CD4-positive, alpha-beta T cell treated with Interleukin-1 beta for 1 hour (primary cell): ENCODE data around the gene ANKRD65.

Source experiments
- DNase-seq, 2 donors: peaks; one replicate each; pipeline ENCODE4 v3.0.0-alpha.2; 2020 to 2022

ANKRD65 gene

DNA sequence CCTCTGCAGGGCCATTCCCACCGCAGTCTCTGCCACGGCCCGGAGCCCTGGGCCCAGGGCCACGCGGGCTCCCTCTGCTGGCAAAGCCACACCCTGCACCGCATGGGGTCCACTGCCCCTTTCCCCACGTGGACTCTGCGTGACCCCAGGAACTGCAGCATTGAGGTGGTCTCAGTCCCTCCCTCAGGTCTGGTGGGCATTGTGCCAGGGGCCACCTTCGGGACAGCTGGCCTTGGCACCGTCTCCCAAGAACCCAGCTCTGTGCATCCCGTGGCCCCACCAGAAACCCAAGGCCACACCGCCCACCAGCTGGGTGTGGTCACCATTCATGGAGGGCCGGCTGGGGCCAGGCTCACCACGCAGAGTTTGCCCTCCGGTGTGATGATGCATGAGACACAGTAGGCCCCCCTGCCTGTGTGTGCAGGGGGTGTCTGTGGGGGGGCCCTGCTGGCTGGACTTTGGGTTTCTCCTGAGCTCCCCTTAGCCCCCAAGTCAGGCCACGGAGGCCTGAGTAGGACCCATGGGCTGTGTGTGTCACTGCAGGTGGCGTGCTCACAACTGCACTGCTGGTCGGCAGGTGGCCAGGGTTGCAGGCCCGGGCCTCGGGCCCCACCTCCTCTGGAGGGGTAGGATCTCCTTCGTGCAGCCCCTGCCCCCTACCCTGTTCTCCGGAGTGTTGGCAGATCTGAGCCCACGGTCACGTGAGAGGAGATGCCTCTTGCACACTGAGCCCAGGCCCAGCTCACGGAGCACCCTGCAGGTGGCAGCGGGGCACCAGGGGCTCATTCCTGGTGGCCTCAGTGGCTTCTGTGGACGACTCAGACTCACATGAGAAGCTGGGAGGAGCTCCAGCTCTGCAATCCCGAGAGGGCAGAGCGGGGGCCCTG lies 20.2 kb upstream of the ANKRD65 start:
- peak; percentile 46 to 51 for DNase-seq

DNA sequence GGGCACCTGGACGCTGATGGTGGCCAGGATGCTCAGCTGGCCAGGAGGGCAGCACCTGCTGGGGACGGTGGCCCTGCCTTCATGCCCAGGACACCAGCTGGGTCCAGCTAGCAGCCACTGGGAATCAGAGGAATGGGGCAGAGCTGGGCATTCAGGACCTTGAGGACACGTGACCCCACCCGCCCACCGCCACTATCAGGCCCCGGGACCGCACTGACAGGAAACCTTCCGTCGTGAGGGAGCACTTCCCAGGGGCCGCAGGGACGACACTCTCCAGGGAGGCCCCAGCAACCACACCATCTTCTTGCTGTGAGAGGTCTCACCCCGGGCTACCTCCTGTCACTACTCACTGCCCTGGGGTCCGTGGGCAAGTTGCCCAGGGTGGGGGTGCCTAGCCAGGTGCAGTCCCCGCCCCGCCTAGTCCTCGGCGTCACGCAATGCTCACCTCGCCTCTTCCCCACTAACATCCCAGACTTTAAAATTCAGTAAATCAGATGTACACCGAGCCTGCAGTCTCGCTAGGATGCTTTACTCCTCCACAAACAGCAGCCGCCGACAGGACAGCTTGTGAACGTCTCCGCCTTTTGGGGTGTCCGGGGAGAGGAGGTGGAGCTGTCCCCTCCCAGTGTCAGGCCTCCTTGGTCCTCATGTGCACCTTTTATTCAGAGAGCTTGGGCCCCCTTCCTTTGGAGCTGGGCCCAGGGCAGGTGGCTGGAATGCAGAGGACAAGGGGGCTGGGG lies 19.4 kb upstream of the ANKRD65 start:
- DNase-seq = no peak

DNA sequence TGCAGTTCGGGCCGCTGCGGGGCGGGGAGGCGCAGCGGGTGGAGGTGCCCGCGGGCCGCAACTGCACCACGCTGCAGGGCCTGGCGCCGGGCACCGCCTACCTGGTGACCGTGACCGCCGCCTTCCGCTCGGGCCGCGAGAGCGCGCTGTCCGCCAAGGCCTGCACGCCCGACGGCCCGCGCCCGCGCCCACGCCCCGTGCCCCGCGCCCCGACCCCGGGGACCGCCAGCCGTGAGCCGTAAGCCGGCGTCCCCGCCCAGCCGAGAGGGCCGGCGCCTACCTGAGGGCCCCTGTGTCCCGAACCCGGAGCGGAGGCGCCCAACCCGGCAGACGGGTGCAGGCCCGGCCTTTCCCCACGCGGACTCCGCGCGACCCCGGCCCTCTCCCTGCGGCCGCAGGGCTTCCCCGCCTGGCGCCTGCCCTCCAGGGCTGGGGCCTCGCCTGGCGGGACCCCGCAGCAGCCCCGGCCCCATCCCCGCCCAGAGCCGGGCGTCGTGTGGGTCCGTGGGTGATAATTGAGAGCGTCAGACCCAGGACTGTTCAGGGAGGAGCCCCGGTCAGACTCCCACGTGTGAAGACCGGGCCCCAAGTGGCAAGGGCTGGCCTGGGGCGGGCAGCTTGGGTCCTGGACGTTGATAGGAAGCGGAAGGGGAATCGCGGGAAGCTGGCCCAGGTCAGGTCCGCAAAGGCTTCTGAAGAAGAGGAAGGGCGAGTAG lies 18.6 kb upstream of the ANKRD65 start:
- no peak for DNase-seq

DNA sequence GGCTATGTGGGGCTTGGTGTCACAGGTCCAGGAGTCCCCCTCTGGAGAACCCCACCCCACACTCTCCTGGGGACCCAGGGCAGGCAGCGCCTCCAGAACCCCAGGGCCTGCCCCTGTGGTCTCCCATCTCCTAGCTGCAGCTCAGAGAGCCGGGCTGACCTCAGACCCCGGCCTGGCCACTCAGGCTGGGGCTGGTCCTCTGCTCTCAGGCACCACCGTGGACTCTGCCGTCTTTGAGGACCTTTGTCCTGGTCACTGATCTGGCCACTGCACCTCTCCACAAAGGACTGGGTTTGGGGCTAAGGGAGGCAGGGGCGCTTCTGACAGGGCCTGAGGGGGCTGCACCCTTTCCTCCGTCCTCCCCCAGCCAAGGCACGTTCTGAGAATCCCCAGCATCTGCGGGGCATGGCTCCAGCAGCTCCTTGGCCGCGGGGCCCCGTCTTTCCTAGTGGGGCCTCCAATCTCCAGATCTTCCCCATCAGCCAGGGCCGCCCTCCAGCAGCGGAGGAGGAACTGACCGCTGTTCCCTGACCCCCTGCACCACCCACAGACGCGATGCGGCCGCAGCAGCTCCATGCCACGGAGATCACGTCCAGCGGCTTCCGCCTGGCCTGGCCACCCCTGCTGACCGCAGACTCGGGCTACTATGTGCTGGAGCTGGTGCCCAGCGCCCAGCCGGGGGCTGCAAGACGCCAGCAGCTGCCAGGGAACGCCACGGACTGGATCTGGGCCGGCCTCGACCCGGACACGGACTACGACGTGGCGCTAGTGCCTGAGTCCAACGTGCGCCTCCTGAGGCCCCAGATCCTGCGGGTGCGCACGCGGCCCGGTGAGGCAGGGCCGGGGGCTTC lies 17.7 kb upstream of the ANKRD65 start:
- no peak for DNase-seq

DNA sequence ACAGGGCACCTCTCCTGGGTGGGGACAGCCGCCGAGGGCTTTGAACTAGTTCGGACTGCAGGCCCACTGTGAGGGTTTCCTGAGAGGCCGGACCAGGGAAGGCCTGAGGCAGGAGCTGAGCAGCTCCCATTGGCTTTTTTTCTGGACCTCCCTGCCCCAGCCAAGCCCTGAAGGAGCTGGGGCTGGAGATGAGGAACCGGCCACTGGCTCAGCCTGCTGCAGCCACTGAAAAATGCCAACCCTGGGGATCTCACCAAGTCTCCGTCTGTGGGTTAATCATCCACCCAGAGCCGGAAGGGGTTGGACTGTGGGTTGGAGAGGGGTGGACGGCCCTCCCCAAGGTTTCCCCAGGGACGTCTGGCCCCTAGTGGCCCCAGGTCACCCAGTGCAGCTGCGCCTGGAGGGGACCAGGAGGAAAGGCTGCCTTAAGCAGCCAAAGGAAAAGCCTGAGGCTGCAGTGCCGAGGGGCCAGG lies 16.9 kb upstream of the ANKRD65 start:
- DNase-seq = no peak

DNA sequence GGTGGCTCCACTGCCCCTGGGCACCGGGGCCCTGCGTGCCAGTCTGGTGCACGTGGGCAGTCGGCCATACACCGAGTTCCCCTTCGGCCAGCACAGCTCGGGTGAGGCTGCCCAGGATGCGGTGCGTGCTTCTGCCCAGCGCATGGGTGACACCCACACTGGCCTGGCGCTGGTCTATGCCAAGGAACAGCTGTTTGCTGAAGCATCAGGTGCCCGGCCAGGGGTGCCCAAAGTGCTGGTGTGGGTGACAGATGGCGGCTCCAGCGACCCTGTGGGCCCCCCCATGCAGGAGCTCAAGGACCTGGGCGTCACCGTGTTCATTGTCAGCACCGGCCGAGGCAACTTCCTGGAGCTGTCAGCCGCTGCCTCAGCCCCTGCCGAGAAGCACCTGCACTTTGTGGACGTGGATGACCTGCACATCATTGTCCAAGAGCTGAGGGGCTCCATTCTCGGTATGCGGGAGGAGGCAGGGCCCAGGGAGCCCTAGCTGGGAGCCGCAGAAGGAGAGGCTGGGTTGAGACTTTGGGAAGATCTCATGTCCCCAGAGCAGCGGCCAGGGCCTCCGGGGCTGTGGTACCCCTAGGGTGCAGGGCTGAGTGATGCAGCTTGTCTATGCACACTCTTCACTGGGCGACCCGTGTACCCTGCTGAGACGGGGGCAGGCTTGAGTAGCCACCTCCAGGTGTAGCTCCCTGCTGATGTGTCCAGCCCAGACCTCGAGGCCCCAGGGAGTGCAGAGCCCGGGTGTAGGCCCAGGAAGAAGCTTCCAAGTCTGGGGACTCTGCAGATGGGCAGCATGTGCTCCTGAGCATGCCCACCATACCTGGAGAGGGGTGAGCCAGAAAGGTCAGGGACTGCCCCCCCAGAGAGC lies 16.2 kb upstream of the ANKRD65 start:
- DNase-seq = no peak

DNA sequence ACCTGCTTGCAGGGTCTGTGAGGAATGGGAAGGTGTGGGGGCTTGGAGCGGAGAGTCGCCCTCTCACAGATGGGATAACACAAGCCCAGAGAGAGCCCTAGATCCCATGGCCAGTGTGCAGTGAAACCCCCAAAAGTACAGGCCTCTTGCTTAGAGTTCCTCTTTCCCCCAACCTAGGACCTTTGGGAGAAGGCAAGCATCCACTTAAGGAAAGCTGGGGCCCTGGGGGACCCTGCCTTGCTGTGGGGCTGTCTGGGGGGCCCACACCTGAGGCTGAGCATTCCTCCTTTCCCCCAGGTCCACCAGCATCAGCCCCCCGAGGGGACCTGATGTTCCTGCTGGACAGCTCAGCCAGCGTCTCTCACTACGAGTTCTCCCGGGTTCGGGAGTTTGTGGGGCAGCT lies 15.6 kb upstream of the ANKRD65 start:
- no peak for DNase-seq

DNA sequence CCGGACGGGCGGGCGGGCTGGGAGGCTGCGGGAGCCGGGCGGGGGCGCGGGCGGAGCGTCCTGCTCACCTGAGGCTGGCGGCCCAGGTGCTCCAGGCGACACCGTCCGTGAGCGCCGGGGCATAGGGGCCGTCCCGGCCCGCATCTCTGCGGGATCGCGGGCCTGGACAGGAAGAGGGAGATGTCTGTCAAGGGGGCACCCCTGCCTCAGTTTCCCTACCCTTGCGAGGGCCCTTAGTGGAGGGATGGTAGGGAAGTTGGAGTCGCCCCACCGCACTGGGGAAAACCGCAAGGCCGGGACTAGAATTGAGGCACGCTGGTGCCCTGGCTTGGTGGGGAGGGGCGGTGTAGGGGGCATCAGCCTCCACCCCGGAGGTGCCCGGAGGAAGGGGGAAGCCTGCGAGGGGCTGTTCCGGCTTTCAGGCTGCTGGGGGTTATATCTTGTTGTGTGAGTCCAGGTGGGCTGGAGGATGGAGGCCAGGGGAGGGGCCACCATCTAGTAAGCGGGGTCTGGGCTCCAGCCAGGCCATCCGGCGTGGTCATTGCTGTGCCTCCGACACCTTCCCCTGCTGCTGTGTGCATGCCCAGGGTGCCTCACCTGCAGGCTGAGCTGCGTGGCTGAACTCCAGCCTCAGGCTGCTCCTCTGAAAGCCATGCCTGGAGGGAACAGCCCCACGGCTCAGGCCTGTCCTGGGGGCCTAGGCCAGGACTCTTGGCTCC lies 15.0 kb upstream of the ANKRD65 start:
- DNase-seq = no peak

DNA sequence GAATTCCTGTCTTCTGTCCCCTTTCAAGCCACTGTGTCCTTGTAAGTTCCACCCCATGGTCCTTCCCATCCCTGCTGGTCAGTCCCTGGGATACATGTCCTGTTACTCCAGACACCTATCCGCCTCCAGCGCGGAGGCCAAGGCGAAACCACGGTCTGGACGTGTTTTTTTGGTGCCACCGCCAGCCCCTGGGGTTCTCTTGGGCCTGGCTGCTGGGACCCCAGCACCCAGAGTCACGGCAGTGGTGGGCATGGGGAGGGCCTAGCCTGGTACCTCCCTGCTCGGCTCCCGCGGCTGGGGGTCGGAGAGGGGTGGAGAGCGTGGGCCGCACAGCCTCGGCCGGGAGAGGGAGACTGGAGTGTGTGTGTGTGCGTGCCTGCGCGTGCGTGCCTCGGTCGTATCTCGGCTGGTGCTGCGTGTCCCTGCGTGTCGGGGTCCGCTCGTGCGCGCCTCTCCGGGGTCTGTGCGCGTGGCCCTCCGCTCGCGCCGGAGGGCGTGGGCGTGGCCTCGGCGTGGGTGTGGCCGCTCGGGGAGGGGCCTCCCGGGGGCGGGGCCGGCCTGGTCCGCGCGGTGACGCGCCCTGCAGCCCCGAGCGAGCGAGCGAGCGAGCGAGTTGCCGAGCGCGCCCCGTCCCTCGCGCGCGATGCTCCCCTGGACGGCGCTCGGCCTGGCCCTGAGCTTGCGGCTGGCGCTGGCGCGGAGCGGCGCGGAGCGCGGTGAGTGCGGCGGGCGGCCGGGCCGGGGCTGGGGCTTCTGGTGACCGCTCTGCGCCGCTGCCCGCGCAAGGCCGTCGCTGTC lies 14.2 kb upstream of the ANKRD65 start, which contains the start of gene VWA1:
TSS of gene VWA1 (plus strand) at position 585 of the 798 bp plus-strand sequence. CDS start at position 644, 59 bp downstream.
- peak; percentile 53 to 65 for DNase-seq

DNA sequence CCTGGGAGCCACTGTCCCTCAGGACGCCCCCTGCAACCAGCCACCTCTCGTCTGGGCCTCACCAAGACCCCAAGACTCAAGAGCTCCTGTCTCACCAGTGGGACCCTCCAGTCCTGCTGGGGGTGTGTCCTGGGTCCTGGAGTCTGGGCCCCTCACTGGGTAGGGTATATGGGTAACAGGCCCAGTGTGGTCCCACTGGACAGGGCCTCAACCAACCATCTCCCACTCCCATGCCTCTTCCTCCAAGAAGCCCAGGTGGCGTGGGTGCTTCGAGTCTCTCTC lies 13.7 kb upstream of the ANKRD65 start:
- no peak for DNase-seq

DNA sequence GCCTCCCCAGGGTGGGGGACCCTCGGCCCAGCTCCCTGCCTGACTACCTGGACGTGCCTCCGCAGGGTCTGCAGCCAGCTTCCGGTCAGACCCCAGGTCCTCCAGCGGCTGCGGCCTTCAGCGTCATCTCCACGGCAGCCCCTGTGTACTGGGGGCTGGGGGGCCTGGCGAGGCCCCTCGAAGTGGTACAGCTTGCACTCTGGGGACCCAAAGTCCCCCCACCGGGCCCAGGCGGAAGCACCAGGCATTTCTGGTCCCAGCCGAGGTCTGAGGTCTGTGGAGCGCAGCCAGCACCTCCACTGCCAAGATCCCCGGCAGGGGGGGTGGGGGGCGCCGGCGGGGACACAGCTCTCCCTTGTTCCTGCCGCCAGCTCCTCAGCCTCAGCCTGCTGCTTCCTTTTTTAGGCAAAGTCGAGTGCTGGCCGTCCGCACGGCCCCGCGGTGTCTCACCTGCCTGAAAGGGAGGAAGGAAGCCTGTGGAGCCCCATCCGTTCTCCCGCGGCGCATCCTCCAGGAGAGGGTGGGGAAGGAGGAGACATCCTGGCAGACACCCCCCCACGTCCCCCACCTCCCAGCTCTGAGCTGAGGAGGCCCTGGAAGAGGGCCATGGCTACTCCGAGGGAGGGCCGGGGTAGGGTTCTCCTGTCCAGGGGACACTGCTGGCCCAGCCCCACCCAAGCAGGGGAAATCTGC lies 13.2 kb upstream of the ANKRD65 start:
- no peak for DNase-seq

DNA sequence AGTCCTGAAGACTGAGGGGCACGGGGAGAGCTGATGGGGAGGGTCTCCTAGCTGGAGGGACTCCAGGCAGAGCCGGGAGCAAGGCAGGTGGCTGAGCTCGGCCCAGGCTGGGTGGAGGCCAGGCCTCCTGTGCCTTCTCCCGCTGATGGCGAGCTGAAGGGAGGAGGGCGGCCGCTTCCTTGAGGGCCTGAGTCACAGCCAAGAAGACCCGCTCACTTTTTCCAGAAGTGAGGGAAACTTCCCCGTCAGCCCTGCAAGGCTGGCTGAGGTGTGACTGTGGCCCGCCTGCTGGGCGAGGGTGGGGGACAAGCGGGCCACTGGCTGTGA lies 12.7 kb upstream of the ANKRD65 start:
- no peak for DNase-seq

DNA sequence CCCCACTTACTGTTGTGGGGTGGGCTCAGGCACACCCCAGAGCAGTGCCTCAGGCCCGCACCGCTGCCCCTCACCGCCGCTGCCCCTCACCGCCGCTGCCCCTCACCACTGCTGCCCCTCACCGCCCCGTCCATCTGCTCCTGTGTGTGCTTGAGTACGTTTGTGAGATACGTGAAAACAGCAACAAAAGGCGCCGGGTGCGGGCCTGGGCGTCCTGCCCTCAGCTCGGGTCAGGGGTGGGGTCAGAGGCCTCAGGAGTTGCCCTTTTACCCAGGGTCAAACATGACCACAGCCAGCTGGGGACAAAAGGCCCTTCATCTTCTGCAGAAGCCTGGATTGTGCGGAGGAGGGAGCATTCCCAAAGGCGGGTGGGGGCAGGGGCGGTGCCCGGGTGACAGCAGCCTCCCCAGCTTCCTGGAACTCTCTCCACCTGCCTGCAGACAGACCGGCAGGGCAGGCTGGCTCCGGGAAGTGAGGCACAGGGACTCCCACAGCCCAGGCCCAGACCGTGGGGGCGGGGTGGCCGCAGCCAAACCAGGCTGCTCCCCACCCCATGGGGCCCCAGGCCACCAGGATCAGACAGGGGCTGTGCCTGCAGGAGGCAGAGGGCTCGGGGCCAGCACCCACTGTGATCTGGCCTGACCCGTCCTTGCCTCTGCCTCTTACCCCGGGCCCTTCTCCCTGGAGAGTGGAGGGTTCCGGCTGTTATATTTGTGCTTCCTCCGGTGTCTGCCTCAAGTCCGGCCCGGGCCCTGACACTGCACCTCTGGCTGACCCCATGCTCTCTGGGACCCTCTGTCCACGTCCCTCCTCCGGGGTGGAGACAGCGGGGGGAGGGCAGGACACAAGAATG lies 12.1 kb upstream of the ANKRD65 start:
- DNase-seq = no peak

DNA sequence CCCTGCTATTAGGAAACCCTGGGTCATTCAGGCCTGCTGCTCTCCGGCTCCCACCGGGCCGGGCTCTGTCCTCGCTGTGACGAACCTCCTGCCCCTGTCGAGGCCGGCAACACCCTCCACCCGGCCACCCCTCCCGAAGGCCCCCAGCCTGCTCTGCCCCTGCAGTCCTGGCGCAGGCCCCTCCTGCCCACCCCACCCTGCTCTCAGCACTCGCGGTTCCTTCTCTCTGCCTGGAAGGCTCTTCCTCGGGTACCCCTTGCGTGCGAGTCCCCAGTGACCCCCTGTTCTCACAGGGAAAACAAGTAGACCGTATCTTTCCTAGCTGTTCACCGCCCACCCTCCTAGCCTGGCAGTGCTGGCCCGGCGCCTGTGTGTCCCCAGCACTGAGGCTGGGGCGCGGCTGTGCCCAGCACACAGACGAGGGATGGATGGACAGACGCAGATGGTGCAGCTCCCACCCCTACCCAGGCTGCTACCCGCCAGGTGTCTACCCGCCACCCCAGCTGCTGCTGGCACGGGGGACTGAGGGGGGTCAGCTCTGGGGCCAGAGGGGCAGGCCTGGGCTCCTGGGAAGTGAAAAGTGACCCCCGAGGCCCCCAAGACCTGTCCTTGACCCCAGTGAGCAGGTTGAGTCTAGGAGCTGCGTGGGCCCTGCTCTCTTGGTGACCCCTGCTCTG lies 11.3 kb upstream of the ANKRD65 start:
- no peak for DNase-seq

DNA sequence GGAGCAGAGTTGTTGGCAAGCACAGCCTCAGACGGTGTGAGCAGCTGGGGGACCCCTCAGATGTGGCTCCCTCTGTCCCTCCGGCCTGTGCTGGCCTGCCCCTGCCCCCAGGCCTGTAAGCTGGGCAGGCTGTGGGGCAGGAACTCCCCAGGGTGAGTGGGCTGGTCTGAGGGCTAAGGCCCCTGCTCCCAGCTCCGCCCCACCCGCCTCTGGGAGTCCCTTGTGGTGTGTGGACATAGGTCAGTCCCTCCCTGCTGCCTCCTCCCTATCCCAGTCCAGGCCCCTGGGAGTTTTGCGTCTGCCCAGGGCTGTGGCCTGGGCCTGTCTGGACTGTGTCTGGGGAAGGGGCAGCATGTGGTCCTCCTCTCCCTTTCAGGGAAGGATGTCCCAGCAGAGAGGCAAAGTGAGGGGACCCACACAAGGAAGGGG lies 10.8 kb upstream of the ANKRD65 start:
- no peak for DNase-seq

DNA sequence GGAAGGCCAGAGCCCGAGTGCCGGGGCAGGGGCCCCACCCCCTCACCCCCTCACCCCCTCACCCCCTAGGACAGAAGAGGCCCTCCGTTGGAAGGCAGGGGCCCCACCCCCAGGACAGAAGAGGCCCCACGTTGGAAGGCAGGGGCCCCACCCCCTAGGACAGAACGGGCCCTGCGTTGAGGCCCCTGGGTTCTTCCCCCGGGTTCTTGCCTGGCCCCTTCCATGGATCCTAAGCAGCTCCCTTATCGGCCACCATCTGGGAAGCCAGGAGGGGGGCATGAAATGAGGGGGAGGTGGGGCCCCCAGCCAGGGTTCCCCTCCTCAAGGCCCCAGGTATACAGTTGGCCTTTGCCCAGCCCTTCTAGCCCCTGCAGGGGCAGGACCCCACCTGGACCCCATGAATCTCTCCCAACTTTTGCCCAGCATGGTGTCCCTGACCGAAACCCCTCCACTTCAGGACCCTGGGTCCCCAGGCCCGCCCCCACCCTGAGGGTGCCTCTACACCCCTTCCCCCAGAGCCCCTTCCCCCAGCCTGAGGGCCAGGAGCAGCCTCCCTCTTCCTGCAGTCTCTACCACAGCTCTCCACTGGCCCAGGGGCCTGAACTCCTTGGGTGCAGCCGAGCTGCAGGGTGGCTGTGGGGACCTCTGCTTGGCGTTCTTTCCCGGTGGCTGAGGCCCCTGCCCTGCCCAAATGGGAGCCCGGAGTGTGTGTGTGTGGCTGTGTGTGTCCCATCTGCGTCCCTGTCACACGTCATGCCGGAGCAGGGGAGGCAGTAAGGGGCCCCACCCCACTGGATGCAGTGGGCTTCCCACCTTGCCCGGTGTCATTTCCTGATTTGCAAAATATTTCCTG lies 10.1 kb upstream of the ANKRD65 start:
- DNase-seq = no peak
